Measurements from ENCODE around the gene SSNA1.

- no peak for TF ChIP-seq CTCF (IDR thresholded peaks at IDR 0.05)
- no peak for TF ChIP-seq POLR2A (IDR thresholded peaks at IDR 0.05)
Measured at GRCh38 chr9:137215196-137215986, 26.9 kb downstream of the SSNA1 start.

All from ovary (tissue), 3 donors.